Measurements from ENCODE around the gene SMIM1.

SMIM1 gene

DNA sequence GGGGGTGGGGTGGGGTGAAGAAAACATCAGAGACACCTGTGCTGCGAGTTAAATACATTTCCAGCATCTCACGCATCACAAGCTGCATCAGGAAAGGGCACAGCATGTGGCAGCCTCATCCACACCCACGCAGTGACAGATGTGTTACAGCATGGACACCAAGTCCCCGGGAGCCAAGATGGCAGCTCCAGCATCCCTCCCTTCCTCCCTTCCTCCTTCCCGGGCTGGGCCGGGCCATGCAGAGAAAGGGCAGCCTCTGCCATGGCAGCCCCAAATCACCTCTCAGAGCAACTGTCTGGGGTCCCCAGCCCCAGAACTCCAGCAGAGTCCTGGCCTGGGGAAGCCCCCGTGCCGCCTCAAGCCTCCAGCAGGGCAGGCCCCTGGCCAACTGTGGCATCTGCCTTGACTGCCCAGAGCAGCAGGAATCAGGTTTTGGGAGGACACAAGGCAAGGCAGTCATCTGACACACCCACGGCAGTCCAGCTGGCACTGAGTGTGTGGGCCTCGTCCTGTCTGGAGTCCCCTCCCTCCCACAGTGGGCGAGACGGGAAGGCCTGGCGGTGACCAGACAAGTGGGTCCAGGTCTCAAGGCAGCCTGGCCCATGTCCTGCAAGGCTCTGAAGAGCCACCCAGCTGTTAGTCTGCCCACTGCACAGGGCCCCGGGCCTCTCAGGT lies 6.2 kb downstream of the SMIM1 start:
- DNase-seq (ENCODE audit: low spot score) (no peak), ATAC-seq (ENCODE audit: low read depth) (no peak)
- TF ChIP-seq, protein P1, sequence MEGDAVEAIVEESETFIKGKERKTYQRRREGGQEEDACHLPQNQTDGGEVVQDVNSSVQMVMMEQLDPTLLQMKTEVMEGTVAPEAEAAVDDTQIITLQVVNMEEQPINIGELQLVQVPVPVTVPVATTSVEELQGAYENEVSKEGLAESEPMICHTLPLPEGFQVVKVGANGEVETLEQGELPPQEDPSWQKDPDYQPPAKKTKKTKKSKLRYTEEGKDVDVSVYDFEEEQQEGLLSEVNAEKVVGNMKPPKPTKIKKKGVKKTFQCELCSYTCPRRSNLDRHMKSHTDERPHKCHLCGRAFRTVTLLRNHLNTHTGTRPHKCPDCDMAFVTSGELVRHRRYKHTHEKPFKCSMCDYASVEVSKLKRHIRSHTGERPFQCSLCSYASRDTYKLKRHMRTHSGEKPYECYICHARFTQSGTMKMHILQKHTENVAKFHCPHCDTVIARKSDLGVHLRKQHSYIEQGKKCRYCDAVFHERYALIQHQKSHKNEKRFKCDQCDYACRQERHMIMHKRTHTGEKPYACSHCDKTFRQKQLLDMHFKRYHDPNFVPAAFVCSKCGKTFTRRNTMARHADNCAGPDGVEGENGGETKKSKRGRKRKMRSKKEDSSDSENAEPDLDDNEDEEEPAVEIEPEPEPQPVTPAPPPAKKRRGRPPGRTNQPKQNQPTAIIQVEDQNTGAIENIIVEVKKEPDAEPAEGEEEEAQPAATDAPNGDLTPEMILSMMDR (IDR thresholded peaks at IDR 0.05; ENCODE audit: poor library complexity, severe bottlenecking) = no peak
- Histone ChIP-seq H3K9me3 (ENCODE audit: severe bottlenecking) (no peaks in the 10 kb centered on the region), H3K4me3 (ENCODE audit: severe bottlenecking) (no peak overlapping the region), H3K27me3 (ENCODE audit: insufficient read depth, poor library complexity, severe bottlenecking) (no peaks in the 10 kb centered on the region), H3K4me1 (ENCODE audit: insufficient read depth, poor library complexity, severe bottlenecking) (no peaks in the 10 kb centered on the region), H3K36me3 (ENCODE audit: low read depth) (peaks cover 30% of the 10 kb centered on the region), H3K27ac (ENCODE audit: poor library complexity, severe bottlenecking) (no peak overlapping the region)

DNA sequence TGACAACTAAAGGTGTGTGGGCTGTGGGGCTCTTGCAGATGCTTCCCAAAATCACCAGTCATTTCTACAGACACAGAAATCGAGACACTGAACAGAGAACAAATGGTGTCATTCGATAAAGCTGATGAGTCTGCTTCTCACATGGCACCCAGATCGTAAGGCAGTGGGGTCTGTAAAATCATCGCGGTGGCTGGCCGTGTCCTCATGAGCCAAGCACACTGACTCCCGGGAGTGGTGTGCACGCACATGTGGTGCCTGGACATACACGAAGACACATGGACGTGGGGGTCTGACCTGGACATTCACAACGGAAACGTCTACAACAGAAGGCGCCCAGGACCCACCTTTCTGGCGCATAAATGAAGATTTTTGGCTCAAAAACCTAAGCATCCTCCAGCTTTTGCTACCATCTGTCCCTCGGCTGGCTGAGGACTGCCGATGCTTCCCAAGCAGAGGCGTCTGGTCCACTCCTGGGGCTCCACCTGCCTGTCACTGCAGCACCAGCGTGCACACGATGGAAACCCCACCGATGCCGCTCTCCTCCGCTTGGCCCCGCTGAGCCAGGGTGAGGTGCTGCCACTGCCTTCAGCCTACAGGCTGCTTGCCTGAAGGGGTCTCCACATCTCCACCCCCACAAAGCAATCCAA lies 6.8 kb downstream of the SMIM1 start:
- H3K36me3 ChIP-seq (ENCODE audit: low read depth) = peaks cover 37% of the 10 kb centered on the region
- H3K27ac ChIP-seq (ENCODE audit: poor library complexity, severe bottlenecking) = no peak overlapping the region
- ATAC-seq (ENCODE audit: low read depth) (no peak), DNase-seq (ENCODE audit: low spot score) (no peak)
- no peaks in the 10 kb centered on the region for H3K4me1 ChIP-seq (ENCODE audit: insufficient read depth, poor library complexity, severe bottlenecking)
- no peak overlapping the region for H3K4me3 ChIP-seq (ENCODE audit: severe bottlenecking)
- TF ChIP-seq, protein P1 (IDR thresholded peaks at IDR 0.05; ENCODE audit: poor library complexity, severe bottlenecking) = no peak
- no peaks in the 10 kb centered on the region for H3K9me3 ChIP-seq (ENCODE audit: severe bottlenecking)
- H3K27me3 ChIP-seq (ENCODE audit: insufficient read depth, poor library complexity, severe bottlenecking) = no peaks in the 10 kb centered on the region

- peaks cover 42% of the 10 kb centered on the region for H3K36me3 ChIP-seq (ENCODE audit: low read depth)
- TF ChIP-seq, protein P1 (IDR thresholded peaks at IDR 0.05; ENCODE audit: poor library complexity, severe bottlenecking) = no peak
- H3K4me3 ChIP-seq (ENCODE audit: severe bottlenecking) = no peak overlapping the region
- no peak overlapping the region for H3K27ac ChIP-seq (ENCODE audit: poor library complexity, severe bottlenecking)
- no peaks in the 10 kb centered on the region for H3K27me3 ChIP-seq (ENCODE audit: insufficient read depth, poor library complexity, severe bottlenecking)
- H3K9me3 ChIP-seq (ENCODE audit: severe bottlenecking) = no peaks in the 10 kb centered on the region
- DNase-seq (ENCODE audit: low spot score) = no peak
- no peak for ATAC-seq (ENCODE audit: low read depth)
- no peaks in the 10 kb centered on the region for H3K4me1 ChIP-seq (ENCODE audit: insufficient read depth, poor library complexity, severe bottlenecking)
These were observed 7.4 kb downstream of the SMIM1 start for GRCh38 chr1:3779912-3780416.

- TF ChIP-seq, protein P1 (IDR thresholded peaks at IDR 0.05; ENCODE audit: poor library complexity, severe bottlenecking) = no peak
- no peak for DNase-seq (ENCODE audit: low spot score)
- H3K4me1 ChIP-seq (ENCODE audit: insufficient read depth, poor library complexity, severe bottlenecking) = no peaks in the 10 kb centered on the region
- H3K36me3 ChIP-seq (ENCODE audit: low read depth) = peaks cover 50% of the 10 kb centered on the region
- no peak overlapping the region for H3K4me3 ChIP-seq (ENCODE audit: severe bottlenecking)
- no peak overlapping the region for H3K27ac ChIP-seq (ENCODE audit: poor library complexity, severe bottlenecking)
- no peaks in the 10 kb centered on the region for H3K27me3 ChIP-seq (ENCODE audit: insufficient read depth, poor library complexity, severe bottlenecking)
- ATAC-seq (ENCODE audit: low read depth) = no peak
- H3K9me3 ChIP-seq (ENCODE audit: severe bottlenecking) = no peaks in the 10 kb centered on the region
These were observed 8.4 kb downstream of the SMIM1 start for GRCh38 chr1:3780901-3781300.

Measured in RWPE2 (cell line).